ENCODE data around the gene CLEC1B.

DNA sequence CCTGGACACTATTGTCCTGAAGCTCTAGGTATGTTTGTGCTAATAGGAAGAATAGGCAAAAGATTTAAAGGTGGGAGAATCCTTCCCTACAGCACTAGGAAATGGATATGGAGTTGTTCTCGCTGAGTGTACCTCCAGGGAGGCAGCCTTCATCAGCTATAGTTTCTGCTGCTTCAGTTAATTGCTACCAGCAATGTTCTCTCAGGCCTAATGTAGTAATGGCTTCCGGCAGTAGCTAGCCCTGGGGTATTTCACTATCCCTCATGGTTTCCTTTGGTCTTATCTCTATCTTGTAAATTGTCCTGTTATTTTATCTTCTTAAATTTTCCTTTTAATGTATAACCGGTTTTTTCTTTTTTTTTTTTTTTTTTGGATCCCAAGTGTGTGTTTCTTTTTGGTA lies 37.0 kb downstream of the CLEC1B start:
- TF ChIP-seq, protein P1, sequence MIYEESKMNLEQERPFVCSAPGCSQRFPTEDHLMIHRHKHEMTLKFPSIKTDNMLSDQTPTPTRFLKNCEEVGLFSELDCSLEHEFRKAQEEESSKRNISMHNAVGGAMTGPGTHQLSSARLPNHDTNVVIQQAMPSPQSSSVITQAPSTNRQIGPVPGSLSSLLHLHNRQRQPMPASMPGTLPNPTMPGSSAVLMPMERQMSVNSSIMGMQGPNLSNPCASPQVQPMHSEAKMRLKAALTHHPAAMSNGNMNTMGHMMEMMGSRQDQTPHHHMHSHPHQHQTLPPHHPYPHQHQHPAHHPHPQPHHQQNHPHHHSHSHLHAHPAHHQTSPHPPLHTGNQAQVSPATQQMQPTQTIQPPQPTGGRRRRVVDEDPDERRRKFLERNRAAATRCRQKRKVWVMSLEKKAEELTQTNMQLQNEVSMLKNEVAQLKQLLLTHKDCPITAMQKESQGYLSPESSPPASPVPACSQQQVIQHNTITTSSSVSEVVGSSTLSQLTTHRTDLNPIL (CRISPR knock-in tag; IDR thresholded peaks at IDR 0.05; ENCODE audit: low read depth): no peak
- TF ChIP-seq, protein P2, sequence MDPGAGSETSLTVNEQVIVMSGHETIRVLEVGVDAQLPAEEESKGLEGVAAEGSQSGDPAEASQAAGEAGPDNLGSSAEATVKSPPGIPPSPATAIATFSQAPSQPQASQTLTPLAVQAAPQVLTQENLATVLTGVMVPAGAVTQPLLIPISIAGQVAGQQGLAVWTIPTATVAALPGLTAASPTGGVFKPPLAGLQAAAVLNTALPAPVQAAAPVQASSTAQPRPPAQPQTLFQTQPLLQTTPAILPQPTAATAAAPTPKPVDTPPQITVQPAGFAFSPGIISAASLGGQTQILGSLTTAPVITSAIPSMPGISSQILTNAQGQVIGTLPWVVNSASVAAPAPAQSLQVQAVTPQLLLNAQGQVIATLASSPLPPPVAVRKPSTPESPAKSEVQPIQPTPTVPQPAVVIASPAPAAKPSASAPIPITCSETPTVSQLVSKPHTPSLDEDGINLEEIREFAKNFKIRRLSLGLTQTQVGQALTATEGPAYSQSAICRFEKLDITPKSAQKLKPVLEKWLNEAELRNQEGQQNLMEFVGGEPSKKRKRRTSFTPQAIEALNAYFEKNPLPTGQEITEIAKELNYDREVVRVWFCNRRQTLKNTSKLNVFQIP (CRISPR knock-in tag; IDR thresholded peaks at IDR 0.05; ENCODE audit: borderline replicate concordance, low read depth): no peak
- TF ChIP-seq, protein P3, sequence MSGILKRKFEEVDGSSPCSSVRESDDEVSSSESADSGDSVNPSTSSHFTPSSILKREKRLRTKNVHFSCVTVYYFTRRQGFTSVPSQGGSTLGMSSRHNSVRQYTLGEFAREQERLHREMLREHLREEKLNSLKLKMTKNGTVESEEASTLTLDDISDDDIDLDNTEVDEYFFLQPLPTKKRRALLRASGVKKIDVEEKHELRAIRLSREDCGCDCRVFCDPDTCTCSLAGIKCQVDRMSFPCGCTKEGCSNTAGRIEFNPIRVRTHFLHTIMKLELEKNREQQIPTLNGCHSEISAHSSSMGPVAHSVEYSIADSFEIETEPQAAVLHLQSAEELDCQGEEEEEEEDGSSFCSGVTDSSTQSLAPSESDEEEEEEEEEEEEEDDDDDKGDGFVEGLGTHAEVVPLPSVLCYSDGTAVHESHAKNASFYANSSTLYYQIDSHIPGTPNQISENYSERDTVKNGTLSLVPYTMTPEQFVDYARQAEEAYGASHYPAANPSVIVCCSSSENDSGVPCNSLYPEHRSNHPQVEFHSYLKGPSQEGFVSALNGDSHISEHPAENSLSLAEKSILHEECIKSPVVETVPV (CRISPR knock-in tag; IDR thresholded peaks at IDR 0.05): no peak
- TF ChIP-seq ISL1 (CRISPR knock-in tag; IDR thresholded peaks at IDR 0.05) (no peak), PPARA (CRISPR knock-in tag; IDR thresholded peaks at IDR 0.05; ENCODE audit: borderline replicate concordance) (no peak)
